GM18870 (cell line): Measurements from ENCODE around the gene LHX4.

Experiments
- ATAC-seq: cut with Tn5 transposase; IDR thresholded peaks from one replicate; pipeline ENCODE4 v1.9.1; 2021; ENCODE audit warnings: moderate library complexity; ENCODE audit not compliant: unreplicated experiment

The LHX4 gene

DNA sequence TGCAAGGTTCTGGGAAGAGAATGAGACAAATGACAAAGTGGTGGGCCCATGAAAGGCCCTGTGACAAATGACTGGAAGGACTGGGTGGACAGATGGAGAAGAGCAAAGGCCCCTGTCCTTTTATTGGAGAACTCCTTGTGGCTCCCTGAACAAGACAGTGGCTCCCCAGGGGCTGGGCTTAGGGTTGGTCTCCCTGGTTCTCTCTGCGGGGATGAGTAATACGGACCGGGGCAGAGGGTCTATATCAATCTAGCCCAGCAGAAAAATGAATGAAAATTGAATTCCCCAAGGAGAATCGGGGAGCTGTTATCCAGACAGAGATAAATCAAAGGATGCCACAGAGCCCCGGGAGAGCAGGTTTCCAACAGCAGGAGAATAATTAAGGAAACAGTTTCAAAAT is 5.2 kb upstream of the LHX4 start:
- no peak for ATAC-seq

DNA sequence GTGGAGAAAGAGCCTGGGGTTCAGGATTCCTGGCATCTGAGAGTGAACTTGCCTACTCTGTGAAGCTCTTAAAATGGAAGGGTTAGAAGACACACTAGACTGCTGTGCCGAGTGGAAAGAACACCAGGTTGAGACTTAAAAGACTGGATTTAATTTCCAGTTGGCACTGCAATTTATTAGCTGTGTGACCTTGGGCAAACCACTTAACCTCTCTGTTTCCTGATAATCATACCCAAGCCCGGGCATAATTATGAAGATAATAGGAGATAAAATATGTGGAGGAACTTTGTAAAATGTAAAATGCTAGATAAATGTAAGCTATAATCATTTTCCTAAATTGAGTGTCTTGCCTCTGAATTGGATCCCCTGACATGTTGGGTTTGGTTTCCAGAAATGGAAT is 4.7 kb upstream of the LHX4 start:
- ATAC-seq = no peak

DNA sequence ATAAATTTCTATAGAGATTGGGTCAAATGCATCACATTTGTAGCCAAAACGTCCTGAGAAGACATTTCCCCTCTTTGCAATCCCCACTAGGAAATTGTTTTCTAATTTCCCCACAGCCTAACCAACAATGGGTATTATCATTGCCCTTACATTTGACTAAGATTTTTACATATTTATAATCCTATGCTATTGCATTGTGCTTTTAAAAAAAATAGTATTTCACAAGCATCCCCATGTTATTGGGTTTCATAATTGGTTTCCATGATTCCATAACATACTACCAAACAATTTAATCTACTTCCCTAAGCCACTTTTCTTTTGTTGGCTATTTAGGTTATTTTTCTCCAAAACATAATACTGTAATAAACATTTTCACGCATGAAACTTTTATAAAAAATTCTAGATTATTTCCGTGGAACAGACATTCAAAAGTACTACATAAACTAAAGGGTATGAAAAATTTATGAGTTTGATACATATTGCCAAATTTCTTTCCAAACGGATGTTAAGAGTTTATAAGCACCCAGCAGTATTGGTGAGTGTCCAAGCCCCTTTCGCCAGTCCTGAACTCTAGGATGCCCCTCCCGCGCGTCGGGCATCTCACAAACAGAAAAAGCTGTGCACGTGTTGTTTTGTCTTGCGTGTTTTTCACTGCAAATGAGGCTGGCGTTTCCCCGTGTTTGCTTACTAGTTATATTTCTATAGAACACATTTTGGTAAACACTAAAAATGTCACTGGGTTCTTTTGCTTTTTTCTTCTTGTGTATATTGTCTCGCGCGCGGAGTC is 2.0 kb upstream of the LHX4 start:
- ATAC-seq = no peak

GRCh38 chr1:180228648-180229482 is 1.2 kb upstream of the LHX4 start:
- no peak for ATAC-seq

DNA sequence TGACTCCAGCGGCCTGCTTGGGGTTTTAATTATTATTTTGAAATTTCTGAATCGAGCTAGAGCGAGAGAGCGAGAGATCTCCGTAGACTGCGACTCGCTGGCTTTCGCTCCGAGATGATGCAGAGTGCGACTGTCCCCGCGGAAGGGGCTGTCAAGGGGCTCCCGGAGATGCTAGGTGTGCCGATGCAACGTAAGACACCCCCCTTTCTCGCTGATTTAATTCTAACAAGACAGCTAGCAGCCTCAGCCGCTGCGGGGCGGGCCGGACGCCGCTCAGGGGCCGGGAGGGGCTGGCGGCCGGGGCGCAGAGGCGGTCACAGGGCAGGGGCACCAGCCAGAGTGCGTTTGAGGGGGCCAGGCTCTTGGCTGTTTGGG is 339 bp downstream of the LHX4 start:
- no peak for ATAC-seq

DNA sequence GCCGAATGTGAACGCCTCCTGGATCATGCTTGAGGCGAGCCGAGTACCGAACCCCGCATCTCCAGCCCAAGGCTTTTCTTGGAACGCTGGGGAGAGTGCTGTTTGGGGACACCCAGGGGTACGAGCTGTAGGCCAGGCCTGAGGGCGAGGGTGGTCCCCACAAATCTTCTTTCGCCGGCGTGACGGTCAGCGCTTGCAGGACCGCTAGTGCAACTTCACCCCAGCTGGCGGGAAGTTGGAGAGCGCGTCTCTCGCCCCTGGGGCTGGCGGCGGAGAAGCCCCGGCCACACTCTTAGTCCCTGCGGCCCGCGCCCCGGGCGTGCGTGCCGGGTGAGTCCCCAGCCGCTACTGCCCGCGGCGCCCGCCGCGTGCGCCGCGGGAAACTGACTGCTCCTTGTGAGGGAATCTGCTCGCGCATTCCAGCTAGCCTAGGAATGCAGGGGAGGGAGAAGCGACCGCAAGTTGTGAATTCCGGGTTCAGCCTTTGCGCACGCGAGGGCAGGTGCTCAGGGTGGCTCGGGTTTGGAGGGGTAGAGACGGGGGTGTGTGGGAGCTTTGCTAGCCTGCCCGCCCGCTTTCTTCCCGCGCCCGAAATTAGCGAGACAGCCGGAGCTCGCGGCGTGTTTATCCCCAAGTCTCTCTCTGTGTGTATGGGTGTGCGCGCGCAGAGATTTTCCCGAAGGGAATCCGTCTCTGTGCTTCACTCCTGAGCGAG is 884 bp downstream of the LHX4 start:
- no peak for ATAC-seq

- ATAC-seq = no peak
Observed at GRCh38 chr1:180231506-180231921, 1.4 kb downstream of the LHX4 start.

- no peak for ATAC-seq
Observed at GRCh38 chr1:180231936-180232335, 1.9 kb downstream of the LHX4 start.

DNA sequence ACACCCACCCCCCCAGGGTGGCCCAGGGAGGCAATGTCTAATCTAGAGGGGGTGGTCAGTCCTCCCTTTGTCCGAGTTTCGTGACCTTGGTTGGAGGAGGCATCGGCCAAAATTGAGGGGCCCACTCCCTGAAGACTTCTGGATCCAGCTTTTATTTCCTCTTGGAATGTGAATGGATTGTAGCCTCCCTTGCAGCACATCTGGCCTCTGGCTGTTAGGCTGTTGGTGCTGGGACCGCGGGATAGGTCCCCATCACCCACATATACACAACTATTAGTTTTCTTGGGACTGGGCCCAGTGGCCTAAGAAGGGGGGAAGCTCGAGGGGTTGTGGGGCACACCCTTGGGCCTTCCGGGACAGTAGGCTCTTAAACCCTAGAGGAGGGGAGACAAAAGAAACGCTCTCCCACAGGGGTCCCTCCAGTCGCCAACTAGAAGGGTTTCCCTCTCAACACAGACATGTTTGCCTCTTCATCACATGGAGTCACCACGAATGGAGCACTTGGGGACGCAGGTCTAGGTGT is 2.5 kb downstream of the LHX4 start:
- ATAC-seq = no peak

GRCh38 chr1:180233191-180234011 is 3.3 kb downstream of the LHX4 start:
- no peak for ATAC-seq

DNA sequence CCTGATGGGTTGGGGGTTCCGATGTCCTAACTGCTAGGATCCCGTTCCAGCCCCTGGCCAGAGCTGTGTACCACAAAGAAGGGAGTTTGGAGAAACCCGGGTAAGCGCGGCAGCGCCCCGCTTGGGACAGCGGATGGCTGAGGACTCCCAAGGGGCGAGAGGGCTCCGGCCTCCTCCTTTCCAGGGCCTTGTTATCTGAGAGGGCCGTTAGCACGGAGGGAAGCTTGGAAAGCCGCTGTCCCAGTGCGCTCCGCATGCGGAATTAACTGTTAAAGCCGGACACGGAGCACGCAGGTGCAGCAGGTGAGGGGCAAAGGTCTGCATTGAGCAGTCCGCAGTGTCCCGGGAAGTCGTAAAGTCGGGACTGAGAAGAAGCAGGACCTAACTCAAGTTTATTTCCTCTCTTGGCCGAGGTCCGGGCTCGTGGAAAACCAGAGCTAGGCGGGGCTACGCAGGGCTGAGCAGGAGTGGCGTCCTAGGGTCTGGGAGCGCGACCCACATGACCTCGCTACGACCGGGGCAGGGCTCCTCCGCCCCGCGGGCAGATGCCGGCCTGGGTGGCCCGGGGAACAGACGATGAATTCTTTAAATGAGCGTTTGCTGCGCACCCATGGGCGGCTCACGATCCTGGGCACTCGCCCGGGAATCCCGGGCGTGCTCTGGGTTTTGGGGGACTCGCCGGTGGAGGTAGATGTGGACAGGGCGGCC is 4.5 kb downstream of the LHX4 start:
- ATAC-seq = no peak

DNA sequence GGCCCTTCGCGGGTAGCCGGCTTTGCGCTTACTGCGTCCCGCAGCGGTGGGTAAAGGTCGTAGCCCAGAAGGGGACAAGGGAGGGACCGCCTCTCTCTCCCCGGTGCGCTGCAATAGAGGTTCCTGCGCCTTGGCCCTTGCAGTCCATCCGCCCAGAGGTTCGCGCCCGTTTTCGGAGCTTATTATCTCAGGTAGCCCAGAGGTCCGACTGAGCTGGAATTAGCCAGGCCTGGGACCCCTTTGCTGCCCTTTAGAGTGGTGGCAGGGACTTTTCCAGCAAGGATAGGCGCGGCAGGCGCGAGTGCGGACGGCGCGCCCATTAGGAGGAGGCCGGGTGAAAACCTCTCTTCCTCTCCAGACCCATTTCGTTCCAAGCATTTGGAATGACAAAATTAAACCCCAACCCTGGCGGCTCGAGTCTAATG is 5.0 kb downstream of the LHX4 start:
- ATAC-seq = no peak

DNA sequence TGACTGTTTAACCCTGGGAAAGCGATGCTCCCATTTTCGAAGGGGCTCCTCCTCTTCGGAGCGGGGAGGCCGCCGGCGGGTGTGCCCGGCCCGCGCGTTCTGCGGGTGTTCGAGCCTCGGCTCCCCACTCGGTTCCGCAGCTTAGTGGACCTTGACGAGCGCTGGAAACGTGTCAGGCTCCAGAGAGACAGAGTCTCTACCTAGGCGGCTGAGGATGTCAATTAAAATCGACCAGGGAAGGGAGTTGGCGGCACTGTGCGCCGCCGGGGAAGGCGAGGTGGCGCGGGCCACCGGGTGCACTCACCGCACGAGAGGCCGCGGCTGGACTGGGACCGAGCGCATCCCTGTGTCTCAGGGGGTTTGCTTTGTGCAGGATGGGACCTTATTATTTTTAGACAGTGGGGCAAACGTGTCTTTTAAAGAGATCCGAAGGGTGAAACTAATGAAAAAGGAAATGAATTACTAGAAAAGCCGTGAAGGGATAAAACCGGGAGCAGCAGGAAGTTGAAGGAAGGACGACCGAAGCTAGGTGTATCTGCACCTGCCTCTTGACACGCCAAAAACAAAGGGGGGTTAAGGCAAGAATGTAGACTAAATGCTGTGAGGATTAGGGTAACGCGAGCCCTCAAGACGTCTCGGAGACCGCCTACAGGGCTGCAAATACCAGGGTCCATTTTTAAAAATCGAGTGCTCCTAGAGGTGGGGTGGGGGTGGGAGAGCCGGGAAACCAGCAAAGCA is 5.6 kb downstream of the LHX4 start:
- no peak for ATAC-seq

DNA sequence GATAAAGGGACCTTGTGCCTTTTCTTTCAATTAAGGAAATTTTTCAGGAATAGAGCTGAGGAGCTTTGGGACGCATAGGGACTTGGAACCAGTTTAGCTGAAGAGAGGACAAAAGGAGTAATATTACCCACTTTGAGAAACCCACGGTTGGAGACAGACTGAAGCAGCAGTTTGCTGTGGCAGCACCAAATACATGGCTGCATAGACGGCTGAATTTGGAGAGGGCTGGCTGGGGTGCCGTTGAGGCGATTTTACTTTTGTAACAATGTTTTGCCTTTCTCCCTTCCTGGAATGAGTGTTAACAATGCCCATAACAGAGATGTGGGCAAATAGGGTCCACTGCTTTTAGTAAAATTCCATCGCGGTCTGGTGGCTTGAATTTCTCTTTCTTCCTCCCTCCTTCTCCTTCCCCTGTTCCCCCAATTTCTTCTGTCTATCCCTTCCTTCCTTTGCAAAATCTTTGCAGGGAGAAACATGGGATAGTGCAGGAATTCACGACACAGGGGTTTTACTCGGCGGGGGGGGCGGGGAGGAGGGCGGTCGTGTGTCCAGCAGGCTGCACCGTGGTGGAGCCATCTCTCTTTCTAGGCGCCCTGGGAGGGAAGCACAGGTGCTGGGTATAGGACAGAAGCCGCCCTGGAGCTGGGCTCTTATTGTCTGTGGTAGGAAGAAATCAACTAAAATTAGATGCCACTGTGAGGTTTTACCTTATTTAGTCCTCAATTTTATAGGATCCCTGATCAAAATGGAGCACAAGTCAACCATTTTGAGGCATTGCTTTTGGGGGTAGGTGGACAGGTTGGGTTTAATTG is 6.8 kb downstream of the LHX4 start:
- no peak for ATAC-seq

GRCh38 chr1:180237869-180238476 is 7.9 kb downstream of the LHX4 start:
- no peak for ATAC-seq

DNA sequence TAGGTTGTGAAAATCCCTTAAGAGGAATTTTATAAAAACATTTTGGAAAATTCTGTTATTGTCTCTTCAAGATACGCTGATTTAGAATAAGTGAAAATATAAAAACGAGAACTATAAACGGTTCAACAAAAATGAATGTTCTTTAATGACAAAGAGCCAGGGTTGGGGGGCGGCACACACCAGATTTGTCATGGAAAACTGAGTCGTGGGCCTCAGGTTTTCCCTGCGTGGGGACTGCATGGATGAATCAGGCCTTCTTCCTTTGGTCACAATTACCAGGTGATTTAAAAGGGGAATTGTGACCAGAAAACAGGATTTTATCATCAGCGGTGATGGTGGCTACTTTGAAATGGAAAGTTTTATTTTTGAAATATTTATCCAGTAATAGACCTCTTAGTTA is 8.6 kb downstream of the LHX4 start:
- ATAC-seq = no peak

DNA sequence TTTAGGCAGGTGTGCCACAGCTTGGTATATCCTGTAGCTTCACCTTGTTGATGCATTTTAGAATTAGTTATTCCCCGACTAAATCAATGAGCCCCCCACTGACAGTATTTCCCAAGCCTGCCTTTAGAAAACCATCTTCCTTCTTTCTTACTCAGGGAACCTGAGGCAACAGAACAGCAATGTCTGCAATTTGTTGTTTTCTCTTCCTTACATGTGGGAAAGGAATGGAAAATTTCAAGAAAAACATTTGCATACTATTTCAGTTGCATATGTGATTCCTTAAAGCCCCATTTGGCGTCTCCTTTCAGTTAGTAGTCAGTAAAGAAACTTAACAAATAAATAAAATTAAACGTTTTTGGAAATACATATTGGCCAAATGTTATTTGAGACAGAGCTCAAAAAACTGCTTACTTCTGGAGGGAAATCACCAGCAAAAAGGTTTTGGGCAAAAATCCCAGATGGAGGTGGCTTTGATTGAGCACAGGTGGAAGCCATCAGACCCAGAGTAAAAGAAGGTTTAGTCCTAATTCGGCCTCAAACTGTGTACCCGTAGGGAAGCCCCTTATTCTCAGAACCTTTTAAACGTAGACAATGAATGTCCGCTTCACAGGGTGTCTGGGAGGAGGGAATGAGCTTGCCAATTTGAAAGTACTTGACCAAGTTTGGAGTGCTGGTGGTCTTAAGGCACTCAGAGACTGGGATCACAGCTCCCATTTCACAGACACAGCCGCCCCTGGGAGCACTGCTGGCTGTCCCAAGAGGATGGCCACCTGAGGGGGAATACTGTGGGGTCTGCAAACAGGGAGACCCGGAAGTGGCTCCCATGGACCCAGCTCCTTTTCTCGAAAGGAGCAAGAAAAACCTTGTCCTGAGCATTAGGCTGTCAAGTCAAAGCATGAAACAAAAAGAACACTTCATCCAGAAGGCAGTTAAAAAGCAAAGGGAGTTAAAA is 9.4 kb downstream of the LHX4 start:
- ATAC-seq = no peak
